Anterior cingulate cortex (tissue), 58 donors: ENCODE results near the gene LIN7A.

ENCODE experiments used
- DNase-seq, 58 donors: peaks; one replicate each; lab custom pipeline; 2025; lab: John Stamatoyannopoulos, UW

The LIN7A gene

DNA sequence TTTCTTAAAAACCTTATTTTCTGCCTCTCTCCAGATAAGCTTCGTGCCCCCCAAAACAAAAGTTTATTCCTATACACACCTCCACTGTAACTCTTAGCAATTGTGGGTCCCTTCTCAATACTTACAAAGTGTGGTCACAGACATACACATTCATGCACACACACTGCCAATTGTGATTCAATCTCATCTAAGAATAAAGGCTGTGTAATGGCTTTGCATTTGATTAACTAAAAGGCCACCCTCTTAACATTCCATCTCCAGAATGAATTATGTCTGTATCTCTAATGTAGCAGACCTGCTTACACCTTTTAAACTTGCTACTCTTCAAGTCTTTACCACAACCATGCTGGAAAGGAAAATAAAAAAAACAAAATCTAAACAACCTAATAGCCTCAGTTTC, 171.5 kb downstream of the LIN7A start:
- DNase-seq, result no peak

DNA sequence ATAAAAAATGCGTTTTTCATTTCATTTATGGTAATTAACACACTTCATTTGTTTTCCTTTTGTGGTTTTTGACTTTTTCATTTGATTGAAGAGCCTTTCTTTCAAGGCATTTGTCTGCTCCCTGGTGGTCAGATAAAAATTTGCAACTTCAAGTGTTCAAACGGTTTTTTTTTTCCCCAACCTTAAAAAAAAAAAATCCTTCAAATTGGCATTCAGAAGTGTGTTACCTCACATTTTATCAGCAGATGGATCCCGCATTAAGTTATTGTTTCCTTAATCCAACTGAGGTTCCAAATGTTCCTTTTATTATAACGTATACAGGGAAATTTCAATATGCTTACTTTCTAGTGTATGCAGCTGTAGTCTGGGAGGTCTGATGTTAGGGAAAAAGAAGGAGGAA, 173.9 kb downstream of the LIN7A start:
- DNase-seq, result peak in 3 of 58 donors; percentile 0 to 9 (median 1)

DNA sequence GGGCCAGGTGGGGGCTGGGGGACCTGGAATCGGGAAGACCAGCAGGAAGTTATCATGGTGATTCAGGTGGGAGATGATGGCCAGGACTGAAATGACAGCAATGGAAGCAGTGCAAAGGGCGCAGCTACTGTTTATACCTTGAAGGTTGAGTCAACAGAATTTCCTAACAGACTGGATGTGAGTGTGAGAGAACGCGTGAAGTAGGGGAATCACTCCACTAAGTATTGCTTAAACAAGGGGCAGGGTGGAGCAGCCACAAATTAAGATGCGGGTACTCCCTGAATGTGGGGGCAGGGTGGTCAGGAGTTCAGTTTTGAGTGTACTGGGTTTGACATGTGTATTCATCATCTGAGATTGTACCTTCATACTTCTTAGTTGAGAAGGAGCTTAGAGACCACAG, 175.9 kb downstream of the LIN7A start:
- no peak for DNase-seq

DNA sequence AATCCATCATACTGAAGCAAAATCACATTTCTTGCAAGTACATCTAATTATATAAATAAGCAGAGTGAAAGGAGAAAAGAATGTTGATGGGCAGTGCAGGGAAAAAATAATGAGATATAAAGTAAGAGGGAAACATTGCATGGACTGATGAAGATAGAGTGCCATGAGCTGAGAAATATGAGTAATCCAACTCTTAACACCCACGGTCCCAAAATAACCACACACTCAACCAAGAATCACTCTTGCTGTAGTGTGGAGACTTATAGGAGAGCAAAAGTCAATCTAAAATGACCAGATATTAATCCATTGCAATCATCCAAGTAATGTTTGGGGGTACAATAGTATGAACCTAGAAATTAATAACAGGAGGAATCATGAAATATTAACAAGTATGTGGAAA, 180.9 kb downstream of the LIN7A start:
- no peak for DNase-seq

DNA sequence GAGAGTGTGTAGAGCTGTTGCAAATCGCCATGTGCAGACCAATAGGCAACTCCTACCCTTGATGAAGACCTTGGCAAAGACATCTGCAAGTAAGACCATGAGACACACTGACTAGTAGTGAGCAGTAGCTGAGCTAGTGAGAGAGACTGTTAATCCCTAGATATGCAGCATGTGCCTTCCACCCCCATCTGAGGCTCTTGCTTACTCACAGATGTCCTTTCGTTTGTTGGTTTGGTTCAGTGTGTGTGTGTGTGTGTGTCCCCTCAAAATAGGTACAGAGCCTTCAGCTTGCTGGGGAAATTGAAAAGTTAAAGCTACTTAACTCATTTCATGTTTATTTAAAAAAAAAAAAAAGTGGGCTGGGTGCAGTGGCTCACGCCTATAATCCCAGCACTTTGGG, 183.5 kb downstream of the LIN7A start:
- DNase-seq, result no peak

DNA sequence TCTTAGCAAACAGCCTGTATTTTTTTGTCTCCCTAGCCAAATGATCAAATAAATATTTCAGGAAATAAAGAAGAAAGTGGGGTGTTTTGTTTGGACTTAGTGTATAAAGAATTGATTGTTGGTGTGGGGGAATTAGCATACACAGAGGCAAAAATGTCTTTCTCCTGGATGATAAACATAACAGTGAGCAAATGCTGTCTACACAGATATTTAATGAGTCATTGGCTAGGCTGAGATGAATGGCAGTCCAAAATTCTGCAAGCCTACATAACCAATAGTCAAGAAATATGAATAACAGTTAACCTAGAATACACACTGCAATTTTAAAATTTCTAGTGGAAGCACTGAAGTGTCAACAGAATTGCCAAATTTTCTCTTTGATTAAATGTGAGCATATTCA, 185.3 kb downstream of the LIN7A start:
- no peak for DNase-seq

DNA sequence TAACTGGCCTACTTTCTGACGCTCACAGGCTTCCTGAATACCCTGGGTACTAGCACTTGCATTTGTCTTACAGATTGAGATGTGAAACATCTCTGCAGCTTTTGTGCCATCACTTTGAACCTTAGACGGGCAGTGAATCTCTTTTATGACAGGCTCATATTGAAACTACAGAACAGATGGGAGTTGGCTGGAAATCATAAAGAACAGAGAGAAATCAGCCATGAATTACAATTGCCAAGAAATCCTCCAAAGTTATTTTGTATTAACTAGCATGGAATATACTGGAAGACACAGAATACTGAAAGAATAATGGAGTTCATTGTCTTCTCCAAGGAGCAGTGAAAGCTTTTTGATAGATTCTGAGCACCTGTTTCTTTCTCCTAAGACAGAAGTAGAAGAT, 188.3 kb downstream of the LIN7A start:
- no peak for DNase-seq

DNA sequence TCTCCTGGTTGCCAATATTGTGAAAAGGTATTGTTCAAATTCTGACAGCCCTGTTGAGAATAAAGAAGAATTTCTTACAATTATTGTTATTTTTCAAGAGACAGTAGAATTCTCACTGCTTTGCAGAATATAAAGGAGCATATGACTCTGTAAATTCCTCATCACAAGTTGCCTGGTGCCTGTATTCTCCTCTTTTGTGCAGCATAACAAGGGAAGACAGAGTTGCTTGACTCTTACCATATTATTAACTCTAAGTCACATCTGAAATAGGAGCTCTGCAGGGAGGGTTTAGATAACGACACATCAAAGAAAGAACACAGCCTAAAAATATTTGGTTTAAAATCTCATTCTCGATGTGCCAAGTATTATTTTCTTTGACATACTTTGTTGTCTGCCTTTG, 189.9 kb downstream of the LIN7A start:
- DNase-seq, result no peak

DNA sequence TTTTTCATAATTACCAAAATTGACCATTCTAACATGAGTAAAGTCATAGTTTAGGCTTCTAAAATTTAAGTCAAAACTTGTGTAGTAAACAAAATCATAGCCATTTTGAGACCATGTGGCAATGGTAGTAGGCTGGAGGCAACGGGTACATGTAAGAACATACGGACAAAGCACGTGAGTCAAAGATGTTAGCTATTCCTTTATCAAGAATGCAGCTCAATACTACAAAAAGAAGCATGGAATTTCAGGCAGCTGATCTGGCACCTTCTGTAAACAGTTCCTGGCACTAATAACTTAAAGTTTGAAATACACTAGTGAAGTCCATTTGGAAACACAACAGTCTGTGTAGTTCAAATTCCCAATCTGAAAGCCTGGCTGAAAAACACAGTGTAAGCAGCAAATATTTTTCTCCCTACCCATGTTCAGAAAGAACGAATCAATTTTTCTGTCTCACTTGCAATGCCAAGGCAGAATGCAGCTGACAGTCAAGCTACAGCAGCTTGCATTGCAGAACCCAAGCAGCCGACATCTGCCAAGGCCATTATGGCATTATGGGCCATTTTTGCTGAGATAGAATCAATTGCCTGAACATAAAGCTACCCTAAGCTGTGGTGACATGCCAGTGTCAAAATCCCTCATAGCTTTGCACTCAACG, 191.8 kb downstream of the LIN7A start:
- no peak for DNase-seq
